ENCODE results near the gene SLIT3.

- TF ChIP-seq CTCF (IDR thresholded peaks at IDR 0.05; ENCODE audit: insufficient read depth, low read length, poor library complexity, severe bottlenecking) (no peak), EZH2phosphoT487 (conservative IDR thresholded peaks at IDR 0.05; ENCODE audit: low read length) (no peak)
Observed at GRCh38 chr5:168649306-168649705, 651.6 kb downstream of the SLIT3 start.

Data from SU-DHL-6 (cell line).